Measurements from ENCODE around the gene A2ML1. TPM values are rescaled to one million over a fixed set of nuclear protein-coding genes. Genes with fewer than 3 reads are reported as not detected.

The A2ML1 gene
- total and polyA plus RNA-seq, 7 donors: 0.09 to 0.28 (median 0.11) TPM; not detected in 4

DNA sequence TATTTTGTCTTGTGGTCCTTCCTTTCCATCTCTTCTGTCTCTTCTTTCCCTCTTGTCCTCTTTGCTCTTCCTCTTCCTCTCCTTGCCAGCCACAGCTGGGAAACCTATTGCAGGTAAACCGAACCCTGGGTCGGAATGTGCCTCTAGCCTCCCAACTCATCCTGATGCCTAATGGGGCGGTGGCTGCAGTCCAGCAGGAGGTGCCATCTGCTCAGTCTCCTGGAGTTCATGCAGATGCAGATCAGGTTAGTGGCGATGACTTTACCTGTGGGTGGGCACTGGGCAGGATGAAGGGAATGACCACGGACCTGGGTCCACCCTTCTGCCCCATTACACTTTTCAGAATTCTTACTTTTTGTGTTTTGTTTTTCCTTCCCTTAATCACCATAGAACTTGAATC, 100.1 kb downstream of the A2ML1 start:
- no peak for ATAC-seq
- intact Hi-C loops (cut with DNase I): no loop called here
- no peaks in the 10 kb centered on the region for H3K4me1 ChIP-seq
- peaks cover 0 to 59% of the 10 kb centered on the region in 2 donors for H3K36me3 ChIP-seq (ENCODE audit: insufficient read depth in 1 of 2, low read depth in 1 of 2)
- no peaks in the 10 kb centered on the region for H3K27me3 ChIP-seq (ENCODE audit: insufficient read depth in 3 of 3, low read length in 2 of 3)
- DNase-seq: no peak
- H3K27ac ChIP-seq: no peak overlapping the region
- no peak overlapping the region for H3K4me3 ChIP-seq
- TF ChIP-seq, protein P1, sequence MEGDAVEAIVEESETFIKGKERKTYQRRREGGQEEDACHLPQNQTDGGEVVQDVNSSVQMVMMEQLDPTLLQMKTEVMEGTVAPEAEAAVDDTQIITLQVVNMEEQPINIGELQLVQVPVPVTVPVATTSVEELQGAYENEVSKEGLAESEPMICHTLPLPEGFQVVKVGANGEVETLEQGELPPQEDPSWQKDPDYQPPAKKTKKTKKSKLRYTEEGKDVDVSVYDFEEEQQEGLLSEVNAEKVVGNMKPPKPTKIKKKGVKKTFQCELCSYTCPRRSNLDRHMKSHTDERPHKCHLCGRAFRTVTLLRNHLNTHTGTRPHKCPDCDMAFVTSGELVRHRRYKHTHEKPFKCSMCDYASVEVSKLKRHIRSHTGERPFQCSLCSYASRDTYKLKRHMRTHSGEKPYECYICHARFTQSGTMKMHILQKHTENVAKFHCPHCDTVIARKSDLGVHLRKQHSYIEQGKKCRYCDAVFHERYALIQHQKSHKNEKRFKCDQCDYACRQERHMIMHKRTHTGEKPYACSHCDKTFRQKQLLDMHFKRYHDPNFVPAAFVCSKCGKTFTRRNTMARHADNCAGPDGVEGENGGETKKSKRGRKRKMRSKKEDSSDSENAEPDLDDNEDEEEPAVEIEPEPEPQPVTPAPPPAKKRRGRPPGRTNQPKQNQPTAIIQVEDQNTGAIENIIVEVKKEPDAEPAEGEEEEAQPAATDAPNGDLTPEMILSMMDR (IDR thresholded peaks at IDR 0.05): no peak
- 95 to 100% (median 95%) methylated on average over 5 of the region's 5 CpGs for WGBS, 3 donors
- H3K9me3 ChIP-seq: no peaks in the 10 kb centered on the region

Other genes with a start within 250 kb of the A2ML1 start
- gene AICDA, start 209.8 kb upstream of the A2ML1 start, total RNA-seq: not detected
- gene AICDA, start 209.8 kb upstream of the A2ML1 start, polyA plus RNA-seq: under 1 TPM in 1 of 3 donors, not detected in 2; 0.04 TPM
- gene MFAP5, start 159.8 kb upstream of the A2ML1 start, total RNA-seq: 10 to 100 TPM in 3 of 4 donors, 1 to 10 TPM in 1; 3.4 to 27.9 (median 20.7) TPM
- 10 to 100 TPM; 17.4 to 24.5 (median 23.3) TPM for gene MFAP5, start 159.8 kb upstream of the A2ML1 start, polyA plus RNA-seq
- 10 to 100 TPM in 2 of 4 donors, 1 to 10 TPM in 2; 4.6 to 19.1 (median 11.2) TPM for gene RIMKLB, start 124.6 kb upstream of the A2ML1 start, total RNA-seq
- 1 to 10 TPM; 4.8 to 8.1 (median 5.7) TPM for gene RIMKLB, start 124.6 kb upstream of the A2ML1 start, polyA plus RNA-seq
- 10 to 100 TPM; 11.9 to 27.1 (median 21.3) TPM for gene PHC1, start 91.9 kb downstream of the A2ML1 start, total RNA-seq
- 10 to 100 TPM; 11.3 to 20.8 (median 14.3) TPM for gene PHC1, start 91.9 kb downstream of the A2ML1 start, polyA plus RNA-seq
- gene M6PR, start 127.0 kb downstream of the A2ML1 start, total RNA-seq: 10 to 100 TPM; 45.8 to 85.0 (median 62.6) TPM
- 100 to 1,000 TPM in 1 of 3 donors, 10 to 100 TPM in 2; 45.0 to 102 (median 93.5) TPM for gene M6PR, start 127.0 kb downstream of the A2ML1 start, polyA plus RNA-seq
- 1 to 10 TPM; 1.0 to 2.9 (median 1.6) TPM for gene KLRG1, start 166.9 kb downstream of the A2ML1 start, total RNA-seq
- gene KLRG1, start 166.9 kb downstream of the A2ML1 start, polyA plus RNA-seq: 10 to 100 TPM in 1 of 3 donors, 1 to 10 TPM in 2; 2.2 to 11.9 (median 4.9) TPM